HG02943 (cell line): ENCODE results near the gene F9.
A peak's percentile ranks its signal among the peaks of the same experiment; 100 is the strongest.
"Not testable (repeated sequence)": the region's sequence is repeated elsewhere in the genome, so short reads cannot be mapped to it uniquely, and the experiment has no call there.

Experiments
- ATAC-seq: cut with Tn5 transposase; IDR thresholded peaks from one replicate; pipeline ENCODE4 v1.9.1; 2021; ENCODE audit warnings: mild to moderate bottlenecking, low read depth, moderate library complexity; ENCODE audit not compliant: unreplicated experiment

F9 gene

DNA sequence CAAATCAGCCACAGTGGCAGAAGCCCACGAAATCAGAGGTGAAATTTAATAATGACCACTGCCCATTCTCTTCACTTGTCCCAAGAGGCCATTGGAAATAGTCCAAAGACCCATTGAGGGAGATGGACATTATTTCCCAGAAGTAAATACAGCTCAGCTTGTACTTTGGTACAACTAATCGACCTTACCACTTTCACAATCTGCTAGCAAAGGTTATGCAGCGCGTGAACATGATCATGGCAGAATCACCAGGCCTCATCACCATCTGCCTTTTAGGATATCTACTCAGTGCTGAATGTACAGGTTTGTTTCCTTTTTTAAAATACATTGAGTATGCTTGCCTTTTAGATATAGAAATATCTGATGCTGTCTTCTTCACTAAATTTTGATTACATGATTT is at the start of gene F9:
Gene F9 (plus strand): TSS at position 190 of the 400 bp plus-strand sequence. CDS start 26 bp downstream, at position 216.
- no peak for ATAC-seq

GRCh38 chrX:139483699-139484098 is 46.8 kb upstream of the F9 start:
- ATAC-seq, result no peak

GRCh38 chrX:139484591-139484990 is 45.9 kb upstream of the F9 start:
- no peak for ATAC-seq

GRCh38 chrX:139495324-139495723 is 35.2 kb upstream of the F9 start:
- ATAC-seq, result no peak

DNA sequence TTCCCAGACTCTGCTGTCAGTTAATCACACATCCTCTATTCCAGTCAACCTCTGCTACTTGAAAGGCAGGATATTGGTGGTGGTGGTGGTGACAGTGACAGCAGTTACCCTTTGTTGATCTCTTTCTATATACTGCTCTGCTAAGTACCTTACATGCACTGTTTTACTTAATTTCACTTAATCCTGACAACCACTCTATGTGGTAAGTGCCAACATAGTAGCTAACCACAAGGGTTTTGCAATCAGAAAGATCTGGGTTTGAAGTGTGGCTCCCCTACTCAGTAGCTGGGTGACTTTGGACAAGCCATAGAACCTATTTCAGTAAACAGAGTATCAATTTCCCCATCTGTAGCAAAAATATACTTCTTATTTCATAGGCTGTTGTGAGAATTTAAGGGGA is 24.2 kb upstream of the F9 start:
- no peak for ATAC-seq

GRCh38 chrX:139508099-139508498 is 22.4 kb upstream of the F9 start:
- no peak for ATAC-seq

GRCh38 chrX:139518475-139518874 is 12.1 kb upstream of the F9 start:
- ATAC-seq, result no peak

DNA sequence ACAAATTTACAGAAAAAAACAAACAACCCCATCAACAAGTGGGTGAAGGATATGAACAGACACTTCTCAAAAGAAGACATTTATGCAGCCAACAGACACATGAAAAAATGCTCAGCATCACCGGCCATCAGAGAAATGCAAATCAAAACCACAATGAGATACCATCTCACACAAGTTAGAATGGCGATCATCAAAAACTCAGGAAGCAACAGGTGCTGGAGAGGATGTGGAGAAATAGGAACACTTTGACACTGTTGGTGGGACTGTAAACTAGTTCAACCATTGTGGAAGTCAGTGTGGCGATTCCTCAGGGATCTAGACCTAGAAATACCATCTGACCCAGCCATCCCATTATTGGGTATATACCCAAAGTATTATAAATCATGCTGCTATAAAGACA is 1.7 kb upstream of the F9 start:
- not testable (repeated sequence) for ATAC-seq

GRCh38 chrX:139532834-139533233 is 2.3 kb downstream of the F9 start:
- ATAC-seq, result no peak

DNA sequence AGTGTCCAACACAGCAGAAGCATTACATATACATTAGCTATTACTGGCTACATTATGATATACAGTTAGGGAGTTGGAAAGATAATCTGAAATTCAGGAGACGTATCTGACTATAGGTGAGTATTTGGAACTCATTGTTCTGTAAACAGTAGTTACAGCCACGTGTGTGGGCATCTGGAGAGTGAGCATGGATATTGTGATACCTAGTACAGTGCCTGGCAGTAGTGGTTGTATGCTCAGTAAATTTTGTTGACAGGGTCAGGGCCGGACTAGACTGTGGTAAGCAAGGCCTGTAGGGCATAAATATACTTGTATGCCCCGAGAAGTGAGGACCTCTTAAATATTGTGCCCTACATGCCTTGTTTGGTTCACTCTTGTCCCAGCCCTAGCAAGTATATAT is 2.9 kb downstream of the F9 start:
- no peak for ATAC-seq

DNA sequence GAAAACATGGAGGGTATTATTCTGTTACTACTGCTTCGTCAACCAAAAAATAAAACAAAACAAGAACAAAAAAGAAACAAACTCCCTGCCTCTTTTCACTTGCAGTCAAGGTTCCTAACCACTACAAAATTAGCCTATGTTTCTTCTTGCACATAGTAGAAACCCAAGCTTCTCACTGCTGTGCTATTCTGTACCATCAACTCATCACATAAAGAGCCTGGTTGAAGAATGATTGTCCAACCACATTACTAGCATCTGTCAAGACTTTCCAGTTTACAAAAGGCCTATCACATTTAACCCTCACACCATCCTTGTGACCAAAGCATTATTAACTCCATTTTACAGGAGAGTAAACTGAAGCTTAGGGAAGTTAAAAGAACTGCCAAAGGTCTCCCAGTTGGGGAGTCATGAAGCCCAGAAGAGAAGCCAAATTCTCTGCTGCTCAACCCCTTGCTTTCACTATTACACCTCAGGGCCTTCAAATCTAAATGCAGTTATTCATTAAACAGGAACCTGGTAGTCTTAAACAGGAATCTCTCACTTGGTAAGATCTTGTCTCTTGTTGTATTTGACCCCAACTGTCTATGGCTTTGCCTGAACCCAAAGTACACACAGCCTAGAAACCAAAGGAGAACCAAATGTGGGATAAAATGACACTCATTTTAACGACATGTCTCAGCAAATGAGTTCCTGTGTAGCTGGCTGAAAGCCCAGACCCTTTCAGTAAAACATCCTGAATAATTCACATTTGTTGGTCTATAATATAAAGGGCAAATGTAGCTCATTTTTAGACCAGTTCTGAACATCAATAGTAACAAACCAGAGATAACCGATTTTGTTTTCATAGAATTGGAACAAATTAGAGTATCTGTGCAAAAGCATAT is 8.6 kb downstream of the F9 start:
- ATAC-seq, result peak; percentile 66

GRCh38 chrX:139542652-139543051 is 12.1 kb downstream of the F9 start:
- ATAC-seq, result no peak

DNA sequence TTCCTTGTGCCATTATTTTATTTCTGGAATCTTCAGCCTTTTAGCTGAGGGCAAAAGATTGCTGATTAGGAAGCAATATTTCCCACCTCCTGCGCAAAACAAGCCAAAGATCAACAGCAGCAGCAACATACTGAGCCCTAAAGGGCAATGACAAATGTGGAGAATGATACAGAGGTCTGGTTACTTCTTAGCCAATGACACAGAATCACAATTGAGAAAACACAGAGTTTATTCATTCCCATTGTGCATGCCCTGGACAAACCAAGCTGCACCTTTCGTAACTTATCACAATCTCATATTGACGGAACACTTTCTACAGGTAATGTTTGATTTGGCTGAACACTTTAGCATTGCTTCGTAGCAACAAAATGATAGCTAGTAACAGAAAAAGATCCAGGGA is 13.4 kb downstream of the F9 start:
- ATAC-seq, result no peak

DNA sequence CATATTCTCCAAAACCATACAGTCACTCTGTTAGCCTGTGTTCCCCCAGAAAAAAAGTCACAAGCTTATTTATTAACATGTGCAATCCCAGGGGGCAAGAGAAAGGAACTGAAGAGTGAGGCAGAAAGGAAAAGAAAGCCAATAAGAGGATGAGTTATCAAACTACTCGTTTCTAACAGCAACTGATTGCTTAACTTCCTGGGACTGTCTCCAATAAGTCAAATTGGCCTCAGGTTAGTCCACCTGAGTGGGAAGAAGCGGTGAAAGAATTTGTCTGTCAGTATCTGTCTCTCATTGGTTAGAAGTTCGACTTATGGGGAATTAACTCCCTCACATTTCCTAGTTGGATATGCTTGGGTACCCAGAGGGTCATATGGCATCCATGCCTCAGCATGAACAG is 14.1 kb downstream of the F9 start:
- no peak for ATAC-seq

GRCh38 chrX:139554376-139554775 is 23.8 kb downstream of the F9 start:
- peak; percentile 24 for ATAC-seq

- ATAC-seq, result no peak
Measured at GRCh38 chrX:139554991-139555675, 24.6 kb downstream of the F9 start.

- peak; percentile 74 for ATAC-seq
Measured at GRCh38 chrX:139559383-139560042, 29.0 kb downstream of the F9 start.

DNA sequence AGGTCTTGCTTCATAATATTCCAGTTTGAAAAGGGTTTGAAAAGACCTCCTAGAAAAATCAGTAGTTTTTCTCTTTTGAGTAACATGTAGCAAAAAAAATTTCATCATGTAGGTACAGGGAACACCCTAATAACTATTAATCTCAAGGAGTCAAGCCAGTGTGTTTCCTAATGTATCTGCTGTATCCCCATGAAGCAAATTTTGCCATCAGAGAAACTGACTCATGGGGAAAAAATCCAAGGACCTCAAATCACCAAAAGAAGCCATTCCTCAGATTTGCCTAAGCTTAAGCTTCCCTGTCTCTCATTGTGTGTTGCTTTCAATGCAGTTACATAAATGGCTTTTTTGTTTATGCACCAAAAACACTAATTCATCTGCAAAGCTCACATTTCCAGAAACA is 29.7 kb downstream of the F9 start:
- ATAC-seq, result no peak

- no peak for ATAC-seq
Measured at GRCh38 chrX:139563251-139563650, 32.7 kb downstream of the F9 start.

- ATAC-seq, result no peak
Measured at GRCh38 chrX:139566981-139567380, 36.4 kb downstream of the F9 start.

GRCh38 chrX:139581068-139581467 is 50.5 kb downstream of the F9 start:
- no peak for ATAC-seq
